Measurements from ENCODE around the gene PDHX. TPM values are rescaled to one million over a fixed set of nuclear protein-coding genes. Genes with fewer than 3 reads are reported as not detected.

PDHX gene
- total and polyA plus RNA-seq, 2 of the 4 experiments (the other 2 are of a cell fraction) = 19.8 to 26.7 TPM

DNA sequence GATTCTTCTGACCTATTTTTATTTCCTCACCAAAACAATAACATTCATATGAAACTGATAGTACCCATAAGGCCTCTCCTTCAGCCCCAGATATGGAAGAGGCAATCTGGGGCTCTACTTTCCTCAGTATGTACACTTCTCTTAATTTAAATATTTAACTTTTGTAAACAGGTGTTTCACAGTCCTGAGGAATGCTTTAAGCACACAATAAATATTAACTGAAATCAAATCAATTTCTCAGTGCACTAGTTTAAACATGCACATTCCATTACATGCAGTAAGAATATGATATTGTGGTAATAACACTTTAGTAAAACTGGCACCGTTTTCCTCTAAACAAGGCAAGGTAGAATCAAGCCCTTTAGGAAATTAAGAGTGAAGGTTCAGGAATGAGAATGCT is 29.2 kb upstream of the PDHX start:
- Histone ChIP-seq H2BK15ac (ENCODE audit: low read depth, low read length) (no peak overlapping the region), H2AK9ac (replicated peaks; ENCODE audit: low read depth, low read length, poor library complexity) (no peak overlapping the region), H3K4ac (ENCODE audit: low read depth, low read length) (no peak overlapping the region), H2BK120ac (ENCODE audit: low read depth, low read length) (no peak overlapping the region), H3K27me3 (ENCODE audit: control insufficient read depth, insufficient read depth, low read length) (no peaks in the 10 kb centered on the region), H3K9me3 (ENCODE audit: control insufficient read depth, insufficient read depth, low read length) (no peaks in the 10 kb centered on the region), H3K23ac (ENCODE audit: low read depth, low read length) (no peak overlapping the region), H3K4me3 (ENCODE audit: insufficient read depth, low read depth, low read length) (no peak overlapping the region), H2AFZ (replicated peaks; ENCODE audit: low read length, poor library complexity) (no peak overlapping the region), H3K14ac (replicated peaks; ENCODE audit: low read depth, low read length) (no peak overlapping the region), H2BK20ac (ENCODE audit: low read depth, low read length) (no peak overlapping the region), H3K4me1 (ENCODE audit: control insufficient read depth, insufficient read depth, low read length) (no peaks in the 10 kb centered on the region), H3K9me1 (ENCODE audit: insufficient read depth, low read length) (no peaks in the 10 kb centered on the region; the same call in 1 of the 2 replicates), H3K9ac (ENCODE audit: low read depth, low read length) (no peak overlapping the region), H3K27ac (ENCODE audit: insufficient read depth, low read length) (no peak overlapping the region), H2AK5ac (ENCODE audit: low read depth, low read length) (no peak overlapping the region), H3K56ac (ENCODE audit: extremely low read depth, insufficient read depth, low read length) (no peak overlapping the region), H4K8ac (ENCODE audit: low read depth in 2 of 2, low read length in 2 of 2) (no peak overlapping the region), H3K18ac (ENCODE audit: low read depth, low read length) (no peak overlapping the region), H3K79me1 (ENCODE audit: low read depth in 1 of 2, low read length in 2 of 2) (no peaks in the 10 kb centered on the region), H4K5ac (ENCODE audit: low read depth, low read length) (no peak overlapping the region), H4K91ac (ENCODE audit: insufficient read depth, low read depth, low read length) (no peak overlapping the region), H4K20me1 (ENCODE audit: insufficient read depth, low read length) (no peaks in the 10 kb centered on the region), H3K36me3 (ENCODE audit: control insufficient read depth, insufficient read depth, low read length) (peaks cover 4% of the 10 kb centered on the region), H2BK5ac (ENCODE audit: low read depth, low read length, poor library complexity, severe bottlenecking) (no peak overlapping the region), H3K4me2 (ENCODE audit: low read depth, low read length) (no peak overlapping the region)
- intact Hi-C loops (cut with micrococcal nuclease) = no loop called here
- no peak for TF ChIP-seq FOS (IDR thresholded peaks at IDR 0.05; ENCODE audit: low read depth, low read length)
- TF ChIP-seq USF2 (IDR thresholded peaks at IDR 0.05; ENCODE audit: low read depth, low read length) = no peak
- no peak for TF ChIP-seq RAD21 (IDR thresholded peaks at IDR 0.05; ENCODE audit: low read length)
- TF ChIP-seq NFE2L2 (IDR thresholded peaks at IDR 0.05; ENCODE audit: low read depth, low read length) = no peak
- TF ChIP-seq, protein P1, sequence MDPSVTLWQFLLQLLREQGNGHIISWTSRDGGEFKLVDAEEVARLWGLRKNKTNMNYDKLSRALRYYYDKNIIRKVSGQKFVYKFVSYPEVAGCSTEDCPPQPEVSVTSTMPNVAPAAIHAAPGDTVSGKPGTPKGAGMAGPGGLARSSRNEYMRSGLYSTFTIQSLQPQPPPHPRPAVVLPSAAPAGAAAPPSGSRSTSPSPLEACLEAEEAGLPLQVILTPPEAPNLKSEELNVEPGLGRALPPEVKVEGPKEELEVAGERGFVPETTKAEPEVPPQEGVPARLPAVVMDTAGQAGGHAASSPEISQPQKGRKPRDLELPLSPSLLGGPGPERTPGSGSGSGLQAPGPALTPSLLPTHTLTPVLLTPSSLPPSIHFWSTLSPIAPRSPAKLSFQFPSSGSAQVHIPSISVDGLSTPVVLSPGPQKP (IDR thresholded peaks at IDR 0.05; ENCODE audit: borderline replicate concordance, low read depth, low read length) = no peak
- TF ChIP-seq CEBPB (IDR thresholded peaks at IDR 0.05; ENCODE audit: low read depth, low read length) = no peak
- TF ChIP-seq BHLHE40 (IDR thresholded peaks at IDR 0.05; ENCODE audit: low read depth, low read length) = no peak
- TF ChIP-seq RFX5 (IDR thresholded peaks at IDR 0.05; ENCODE audit: low read depth, low read length) = no peak
- TF ChIP-seq CTCF (conservative IDR thresholded peaks at IDR 0.05; ENCODE audit: low read depth, low read length) = no peak
- TF ChIP-seq POLR2A (IDR thresholded peaks at IDR 0.05; ENCODE audit: low read depth, low read length) = no peak
- BruUV-seq (replicated peaks) = no TSS peak
- dilution Hi-C loops (cut with HindIII; ENCODE audit: low sequenced_read_pairs, unreplicated experiment) = no loop called here
- no CpG with 5 or more reads among the region's 1 CpG for WGBS, 2 experiments (ENCODE audit: extremely low coverage in 2 of 2, insufficient read length in 1 of 2)
- in situ Hi-C loops (cut with MboI; ENCODE audit: low sequenced_read_pairs) = no loop called here
- POLR2A ChIA-PET (ENCODE audit: unreplicated experiment) = no interaction called here
- ATAC-seq (ENCODE audit: low read depth) = no peak
- no peak for DNase-seq
- CTCF ChIA-PET = interaction anchor here (1.0 to 1.6 kb wide), 2 partner anchors 300 to 302 kb away, joined by 3 to 9 read pairs; no protein-coding TSS in a partner anchor
